Hematopoietic multipotent progenitor cell treated with erythropoietin and hydrocortisone succinate and interleukin-3 and kit ligand, for 8 days (in vitro differentiated cells): ENCODE measurements around the gene BRD9.

ENCODE experiments used
- DNase-seq: peaks from one replicate; pipeline ENCODE4 v3.0.0-alpha.2; 2015

Gene BRD9

GRCh38 chr5:876398-877365, 15.9 kb downstream of the BRD9 start:
- no peak for DNase-seq

- DNase-seq, result no peak
Measured at GRCh38 chr5:875931-876330, 16.7 kb downstream of the BRD9 start.

- DNase-seq, result no peak
Measured at GRCh38 chr5:873328-873727, 19.3 kb downstream of the BRD9 start.

GRCh38 chr5:872301-872700, 20.3 kb downstream of the BRD9 start:
- DNase-seq, result no peak

- DNase-seq, result no peak
Measured at GRCh38 chr5:871596-872298, 20.9 kb downstream of the BRD9 start.

GRCh38 chr5:870956-871355, 21.6 kb downstream of the BRD9 start:
- no peak for DNase-seq

- DNase-seq, result no peak
Measured at GRCh38 chr5:868428-869135, 24.0 kb downstream of the BRD9 start.

- DNase-seq, result no peak
Measured at GRCh38 chr5:867300-867870, 25.2 kb downstream of the BRD9 start.

- DNase-seq, result no peak
Measured at GRCh38 chr5:865771-866170, 26.8 kb downstream of the BRD9 start.

GRCh38 chr5:865168-865521, 27.5 kb downstream of the BRD9 start:
- DNase-seq, result no peak

GRCh38 chr5:864492-865167, 28.0 kb downstream of the BRD9 start:
- no peak for DNase-seq

- DNase-seq, result no peak
Measured at GRCh38 chr5:863244-863805, 29.3 kb downstream of the BRD9 start.

- no peak for DNase-seq
Measured at GRCh38 chr5:862367-863243, 30.0 kb downstream of the BRD9 start.

- no peak for DNase-seq
Measured at GRCh38 chr5:861442-862366, 30.9 kb downstream of the BRD9 start.

- no peak for DNase-seq
Measured at GRCh38 chr5:860506-861150, 32.0 kb downstream of the BRD9 start.

GRCh38 chr5:859798-860296, 32.8 kb downstream of the BRD9 start:
- DNase-seq, result no peak

- no peak for DNase-seq
Measured at GRCh38 chr5:859391-859790, 33.2 kb downstream of the BRD9 start.

- no peak for DNase-seq
Measured at GRCh38 chr5:858726-859125, 33.9 kb downstream of the BRD9 start.
